NCI-H2227 (cell line): ENCODE measurements around the gene MKLN1.
"Not testable (repeated sequence)": the region's sequence is repeated elsewhere in the genome, so short reads cannot be mapped to it uniquely, and the experiment has no call there.

Experiments
- DNase-seq: peaks from one replicate; lab custom pipeline; 2025; ENCODE audit not compliant: unreplicated experiment; lab: John Stamatoyannopoulos, UW

MKLN1 gene

GRCh38 chr7:131513245-131514061 is 185.8 kb downstream of the MKLN1 start:
- DNase-seq = peak; percentile 93

GRCh38 chr7:131515471-131515870 is 187.8 kb downstream of the MKLN1 start:
- not testable (repeated sequence) for DNase-seq

GRCh38 chr7:131517218-131517923 is 189.7 kb downstream of the MKLN1 start:
- no peak for DNase-seq

- DNase-seq = no peak
Observed at GRCh38 chr7:131518626-131519025, 190.9 kb downstream of the MKLN1 start.

- DNase-seq = no peak
Observed at GRCh38 chr7:131521651-131522163, 194.0 kb downstream of the MKLN1 start.

- DNase-seq = no peak
Observed at GRCh38 chr7:131522325-131522930, 194.8 kb downstream of the MKLN1 start.

- no peak for DNase-seq
Observed at GRCh38 chr7:131524115-131524514, 196.4 kb downstream of the MKLN1 start.

- no peak for DNase-seq
Observed at GRCh38 chr7:131524703-131525102, 197.0 kb downstream of the MKLN1 start.

- DNase-seq = no peak
Observed at GRCh38 chr7:131525820-131526219, 198.1 kb downstream of the MKLN1 start.

- no peak for DNase-seq
Observed at GRCh38 chr7:131527456-131527855, 199.8 kb downstream of the MKLN1 start.

GRCh38 chr7:131529179-131529578 is 201.5 kb downstream of the MKLN1 start:
- no peak for DNase-seq

- DNase-seq = no peak
Observed at GRCh38 chr7:131529617-131530016, 201.9 kb downstream of the MKLN1 start.

GRCh38 chr7:131530137-131530536 is 202.5 kb downstream of the MKLN1 start:
- DNase-seq = no peak

GRCh38 chr7:131532570-131533091 is 205.0 kb downstream of the MKLN1 start:
- DNase-seq = no peak

GRCh38 chr7:131533151-131533559 is 205.5 kb downstream of the MKLN1 start:
- no peak for DNase-seq

GRCh38 chr7:131533566-131534561 is 206.2 kb downstream of the MKLN1 start:
- DNase-seq = no peak

GRCh38 chr7:131536361-131536849 is 208.7 kb downstream of the MKLN1 start:
- no peak for DNase-seq

- no peak for DNase-seq
Observed at GRCh38 chr7:131537571-131537978, 209.9 kb downstream of the MKLN1 start.

- DNase-seq = no peak
Observed at GRCh38 chr7:131538071-131538812, 210.6 kb downstream of the MKLN1 start.
